ENCODE results near the gene IPCEF1. TPM values are rescaled to one million over a fixed set of nuclear protein-coding genes. Genes with fewer than 3 reads are reported as not detected.

The IPCEF1 gene
- total and polyA plus RNA-seq, 2 donors (not counting 1 experiment from before 2014, with no cell fraction given) = 0.03 to 0.33 TPM

GRCh38 chr6:154157082-154157481 is 199.5 kb downstream of the IPCEF1 start:
- H3K4me3 ChIP-seq (replicated peaks in 1 of 4; ENCODE audit: control extremely low read depth in 1 of 4, insufficient read depth in 1 of 4, low read depth in 3 of 4, low read length in 4 of 4) = no peak overlapping the region
- H3K27ac ChIP-seq (ENCODE audit: insufficient read depth, low read length) = no peak overlapping the region
- H3K36me3 ChIP-seq (ENCODE audit: control insufficient read depth, insufficient read depth, low read length) = no peaks in the 10 kb centered on the region
- DNase-seq (ENCODE audit: low read depth in 2 of 2) = peak in 1 of 2 donors; percentile 10
- H3K9me3 ChIP-seq (ENCODE audit: control insufficient read depth, insufficient read depth, low read depth, low read length) = no peaks in the 10 kb centered on the region
- no peak for TF ChIP-seq EZH2 (IDR thresholded peaks at IDR 0.05; ENCODE audit: low read length, missing control alignments)
- no peak for TF ChIP-seq CTCF (conservative IDR thresholded peaks at IDR 0.05 in 1 of 2, IDR thresholded peaks at IDR 0.05 in 1 of 2; ENCODE audit: low read depth in 1 of 2, low read length in 2 of 2)
- H3K9ac ChIP-seq (ENCODE audit: insufficient read depth, low read length) = no peak overlapping the region
- no peaks in the 10 kb centered on the region for H3K79me2 ChIP-seq (ENCODE audit: control insufficient read depth, insufficient read depth, low read length)
- no peak overlapping the region for H2AFZ ChIP-seq (ENCODE audit: low read length)
- no peaks in the 10 kb centered on the region for H4K20me1 ChIP-seq (ENCODE audit: control insufficient read depth, extremely low read depth, insufficient read depth, low read length)
- H3K4me2 ChIP-seq (ENCODE audit: extremely low read depth, insufficient read depth, low read length) = peak overlapping the region; percentile 11
- no peaks in the 10 kb centered on the region for H3K27me3 ChIP-seq (ENCODE audit: control insufficient read depth, insufficient read depth, low read length)
- H3K4me1 ChIP-seq (ENCODE audit: control insufficient read depth, extremely low read depth, insufficient read depth, low read length) = no peaks in the 10 kb centered on the region

- H3K9ac ChIP-seq (ENCODE audit: insufficient read depth, low read length) = no peak overlapping the region
- peak; percentile 30 to 66 for DNase-seq (ENCODE audit: low read depth in 2 of 2)
These were observed 200.3 kb downstream of the IPCEF1 start for GRCh38 chr6:154156135-154156896.

More at GRCh38 chr6:154156135-154156896, 200.3 kb downstream of the IPCEF1 start:
- H4K20me1 ChIP-seq (ENCODE audit: control insufficient read depth, extremely low read depth, insufficient read depth, low read length) = no peaks in the 10 kb centered on the region
- no peaks in the 10 kb centered on the region for H3K4me1 ChIP-seq (ENCODE audit: control insufficient read depth, extremely low read depth, insufficient read depth, low read length)
- TF ChIP-seq EZH2 (IDR thresholded peaks at IDR 0.05; ENCODE audit: low read length, missing control alignments) (no peak), CTCF (conservative IDR thresholded peaks at IDR 0.05 in 1 of 2, IDR thresholded peaks at IDR 0.05 in 1 of 2; ENCODE audit: low read depth in 1 of 2, low read length in 2 of 2) (peak; percentile 66 to 97)
- H3K4me3 ChIP-seq (replicated peaks in 1 of 4; ENCODE audit: control extremely low read depth in 1 of 4, insufficient read depth in 1 of 4, low read depth in 3 of 4, low read length in 4 of 4) = no peak overlapping the region
- no peaks in the 10 kb centered on the region for H3K36me3 ChIP-seq (ENCODE audit: control insufficient read depth, insufficient read depth, low read length)
- no peak overlapping the region for H2AFZ ChIP-seq (ENCODE audit: low read length)
- H3K9me3 ChIP-seq (ENCODE audit: control insufficient read depth, insufficient read depth, low read depth, low read length) = no peaks in the 10 kb centered on the region
- no peak overlapping the region for H3K27ac ChIP-seq (ENCODE audit: insufficient read depth, low read length)
- no peaks in the 10 kb centered on the region for H3K27me3 ChIP-seq (ENCODE audit: control insufficient read depth, insufficient read depth, low read length)
- H3K4me2 ChIP-seq (ENCODE audit: extremely low read depth, insufficient read depth, low read length) = no peak overlapping the region
- no peaks in the 10 kb centered on the region for H3K79me2 ChIP-seq (ENCODE audit: control insufficient read depth, insufficient read depth, low read length)

All from fibroblast of lung (primary cell).